Astrocyte (in vitro differentiated cells and primary cell): Measurements from ENCODE around the gene MAGI3. TPM values are rescaled to one million over a fixed set of nuclear protein-coding genes. Genes with fewer than 3 reads are reported as not detected.
A peak's percentile ranks its signal among the peaks of the same experiment; 100 is the strongest.

Experiments used
- DNase-seq: peaks from one replicate; pipeline ENCODE4 v3.0.0-alpha.2; 2010; ENCODE audit warnings: low read depth
- FAIRE-seq: peaks from 2 replicates; lab custom pipeline; 2011; peaks lifted over from hg19 to GRCh38; lab: Jason Lieb, UNC
- H2AFZ ChIP-seq: 2 replicates; pipeline ENCODE4 v1.6.0; 2012; ENCODE audit warnings: low read depth, low read length, inconsistent platforms
- H3K27ac ChIP-seq: 2 replicates; pipeline ENCODE4 v1.5.1; 2011; ENCODE audit warnings: low read depth, low read length, inconsistent platforms
- H3K27me3 ChIP-seq: 2 replicates; pipeline ENCODE4 v1.6.0; 2011; ENCODE audit warnings: low read length, inconsistent platforms; ENCODE audit not compliant: insufficient read depth
- H3K36me3 ChIP-seq: 2 replicates; pipeline ENCODE4 v1.5.1; 2011; ENCODE audit warnings: low read length, inconsistent platforms; ENCODE audit not compliant: insufficient read depth
- H3K4me1 ChIP-seq: 2 replicates; pipeline ENCODE4 v1.5.1; 2011; ENCODE audit warnings: low read length, inconsistent platforms; ENCODE audit not compliant: insufficient read depth
- H3K4me2 ChIP-seq: 2 replicates; pipeline ENCODE4 v1.6.0; 2012; ENCODE audit warnings: low read length, inconsistent platforms
- H3K4me3 ChIP-seq: 2 replicates; pipeline ENCODE4 v1.5.1; 2011; ENCODE audit warnings: low read depth, mild to moderate bottlenecking, low read length, inconsistent platforms; ENCODE audit not compliant: insufficient read depth
- H3K79me2 ChIP-seq: 2 replicates; pipeline ENCODE4 v1.6.0; 2012; ENCODE audit warnings: mild to moderate bottlenecking, low read length, inconsistent platforms; ENCODE audit not compliant: insufficient read depth
- H3K9ac ChIP-seq: 2 replicates; pipeline ENCODE4 v1.6.0; 2012; ENCODE audit warnings: mild to moderate bottlenecking, low read length, inconsistent platforms
- H3K9me3 ChIP-seq: 2 replicates; pipeline ENCODE4 v1.5.1; 2012; ENCODE audit warnings: low read depth, mild to moderate bottlenecking, low read length, inconsistent platforms; ENCODE audit not compliant: insufficient read depth
- H4K20me1 ChIP-seq: 2 replicates; pipeline ENCODE4 v1.6.0; 2012; ENCODE audit warnings: low read length, inconsistent platforms; ENCODE audit not compliant: insufficient read depth
- H3K27ac Mint-ChIP-seq: one replicate; pipeline ENCODE4 v1.8.0; 2021; ENCODE audit warnings: mild to moderate bottlenecking, mixed read lengths; ENCODE audit not compliant: unreplicated experiment
- H3K27me3 Mint-ChIP-seq: one replicate; pipeline ENCODE4 v1.8.0; 2021; ENCODE audit warnings: low read depth, mixed read lengths; ENCODE audit not compliant: unreplicated experiment
- H3K36me3 Mint-ChIP-seq: one replicate; pipeline ENCODE4 v1.8.0; 2021; ENCODE audit warnings: low read depth, mixed read lengths; ENCODE audit not compliant: unreplicated experiment
- H3K4me1 Mint-ChIP-seq: one replicate; pipeline ENCODE4 v1.8.0; 2021; ENCODE audit warnings: low read depth, mixed read lengths; ENCODE audit not compliant: unreplicated experiment
- H3K4me3 Mint-ChIP-seq: one replicate; pipeline ENCODE4 v1.8.0; 2021; ENCODE audit warnings: mild to moderate bottlenecking, moderate library complexity, mixed read lengths; ENCODE audit not compliant: unreplicated experiment
- H3K9me3 Mint-ChIP-seq: one replicate; pipeline ENCODE4 v1.8.0; 2021; ENCODE audit warnings: mild to moderate bottlenecking, mixed read lengths; ENCODE audit not compliant: unreplicated experiment
- EZH2 ChIP-seq: IDR thresholded peaks from 2 replicates; pipeline ENCODE4 v1.6.1; 2012; ENCODE audit warnings: mild to moderate bottlenecking, low read length, inconsistent platforms; ENCODE audit not compliant: insufficient read depth
- total RNA-seq: library from RNA; stranded (reverse); gene quantifications from 2 replicates; pipeline ENCODE4 v1.2.1, GENCODE V29; 2021
- TF ChIP-seq, protein P1 (sequence below): IDR thresholded peaks from 2 replicates; pipeline ENCODE4 v1.5.1; 2011; ENCODE audit warnings: low read depth, mild to moderate bottlenecking, inconsistent platforms, low read length, moderate library complexity; ENCODE audit not compliant: insufficient read depth

MAGI3 gene
- total RNA-seq, 1 donor from 2014 or later = 16.5 TPM

GRCh38 chr1:113542221-113542701, 151.9 kb downstream of the MAGI3 start:
- Histone ChIP-seq H2AFZ (peak overlapping the region; percentile 4), H3K4me3 (no peak overlapping the region), H3K79me2 (peaks cover 12% of the 10 kb centered on the region), H3K9ac (peak overlapping the region; percentile 30), H3K4me2 (peak overlapping the region; percentile 51), H3K27me3 (no peaks in the 10 kb centered on the region), H3K9me3 (no peaks in the 10 kb centered on the region), H3K4me1 (peaks cover 12% of the 10 kb centered on the region), H3K36me3 (no peaks in the 10 kb centered on the region), H4K20me1 (no peaks in the 10 kb centered on the region), H3K27ac (peak overlapping the region; percentile 80)
- no peaks in the 10 kb centered on the region for H3K27me3 Mint-ChIP-seq
- peak overlapping the region; percentile 14 for H3K4me3 Mint-ChIP-seq
- TF ChIP-seq, protein P1, sequence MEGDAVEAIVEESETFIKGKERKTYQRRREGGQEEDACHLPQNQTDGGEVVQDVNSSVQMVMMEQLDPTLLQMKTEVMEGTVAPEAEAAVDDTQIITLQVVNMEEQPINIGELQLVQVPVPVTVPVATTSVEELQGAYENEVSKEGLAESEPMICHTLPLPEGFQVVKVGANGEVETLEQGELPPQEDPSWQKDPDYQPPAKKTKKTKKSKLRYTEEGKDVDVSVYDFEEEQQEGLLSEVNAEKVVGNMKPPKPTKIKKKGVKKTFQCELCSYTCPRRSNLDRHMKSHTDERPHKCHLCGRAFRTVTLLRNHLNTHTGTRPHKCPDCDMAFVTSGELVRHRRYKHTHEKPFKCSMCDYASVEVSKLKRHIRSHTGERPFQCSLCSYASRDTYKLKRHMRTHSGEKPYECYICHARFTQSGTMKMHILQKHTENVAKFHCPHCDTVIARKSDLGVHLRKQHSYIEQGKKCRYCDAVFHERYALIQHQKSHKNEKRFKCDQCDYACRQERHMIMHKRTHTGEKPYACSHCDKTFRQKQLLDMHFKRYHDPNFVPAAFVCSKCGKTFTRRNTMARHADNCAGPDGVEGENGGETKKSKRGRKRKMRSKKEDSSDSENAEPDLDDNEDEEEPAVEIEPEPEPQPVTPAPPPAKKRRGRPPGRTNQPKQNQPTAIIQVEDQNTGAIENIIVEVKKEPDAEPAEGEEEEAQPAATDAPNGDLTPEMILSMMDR = no peak
- no peak for TF ChIP-seq EZH2
- no peaks in the 10 kb centered on the region for H3K9me3 Mint-ChIP-seq
- no peaks in the 10 kb centered on the region for H3K36me3 Mint-ChIP-seq
- H3K27ac Mint-ChIP-seq = peak overlapping the region; percentile 100
- peaks cover 28% of the 10 kb centered on the region for H3K4me1 Mint-ChIP-seq
- FAIRE-seq = peak; percentile 94
- DNase-seq = peak; percentile 92

DNA sequence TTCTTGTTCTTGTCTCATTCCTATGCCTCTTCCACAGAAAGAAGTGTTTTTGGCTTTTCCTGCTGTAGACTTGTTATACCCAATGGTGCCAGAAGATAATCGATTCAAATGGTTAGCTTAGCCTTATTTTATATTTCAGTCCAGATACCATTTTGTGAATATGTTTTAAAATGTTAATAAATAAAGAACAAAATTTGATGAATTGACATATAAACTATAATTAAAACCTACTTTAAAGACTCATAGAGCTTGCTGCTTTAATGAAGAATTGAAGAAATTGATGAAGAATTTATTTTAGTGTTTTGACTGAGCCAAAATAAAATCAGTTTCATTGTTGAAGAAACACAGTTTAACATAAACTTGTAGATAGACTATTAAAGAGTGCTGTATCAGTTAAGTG, 152.8 kb downstream of the MAGI3 start:
- Histone ChIP-seq H2AFZ (no peak overlapping the region), H3K9me3 (no peaks in the 10 kb centered on the region), H3K79me2 (peaks cover 11% of the 10 kb centered on the region), H3K36me3 (no peaks in the 10 kb centered on the region), H3K27ac (no peak overlapping the region), H4K20me1 (no peaks in the 10 kb centered on the region), H3K9ac (no peak overlapping the region), H3K4me1 (peaks cover 12% of the 10 kb centered on the region), H3K4me2 (no peak overlapping the region), H3K4me3 (no peak overlapping the region), H3K27me3 (no peaks in the 10 kb centered on the region)
- no peak for TF ChIP-seq EZH2
- TF ChIP-seq, protein P1 = no peak
- DNase-seq = no peak
- Mint-ChIP-seq H3K9me3 (no peaks in the 10 kb centered on the region), H3K36me3 (no peaks in the 10 kb centered on the region), H3K27ac (peak overlapping the region; percentile 63), H3K27me3 (no peaks in the 10 kb centered on the region), H3K4me1 (peaks cover 28% of the 10 kb centered on the region), H3K4me3 (no peak overlapping the region)
- no peak for FAIRE-seq

DNA sequence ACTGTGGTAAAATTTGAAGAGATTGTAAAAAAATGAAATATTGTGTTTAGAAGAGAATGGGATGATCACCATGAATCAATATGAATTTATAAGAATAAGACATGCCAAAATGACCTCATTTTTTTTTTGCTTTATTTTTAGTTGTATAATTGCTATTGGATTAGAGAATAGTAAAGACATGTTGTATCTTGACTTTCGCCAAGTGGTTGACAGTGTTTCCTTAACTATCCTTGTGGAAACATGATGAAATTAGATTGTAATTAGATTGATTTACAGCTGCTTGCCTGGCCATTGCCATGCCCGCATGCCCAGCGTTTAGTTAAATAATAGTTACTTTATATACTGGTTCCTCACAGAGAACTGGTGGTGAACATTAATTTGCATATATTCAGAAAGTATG, 154.9 kb downstream of the MAGI3 start:
- H3K27ac Mint-ChIP-seq = no peak overlapping the region
- no peaks in the 10 kb centered on the region for H3K36me3 ChIP-seq
- H3K79me2 ChIP-seq = peaks cover 9% of the 10 kb centered on the region
- H3K4me1 ChIP-seq = peaks cover 12% of the 10 kb centered on the region
- H4K20me1 ChIP-seq = no peaks in the 10 kb centered on the region
- no peak for DNase-seq
- H3K9ac ChIP-seq = no peak overlapping the region
- H3K9me3 ChIP-seq = no peaks in the 10 kb centered on the region
- H3K27ac ChIP-seq = no peak overlapping the region
- TF ChIP-seq EZH2 = no peak
- TF ChIP-seq, protein P1 = no peak
- peaks cover 26% of the 10 kb centered on the region for H3K4me1 Mint-ChIP-seq
- H3K4me2 ChIP-seq = no peak overlapping the region
- no peaks in the 10 kb centered on the region for H3K9me3 Mint-ChIP-seq
- H3K4me3 Mint-ChIP-seq = no peak overlapping the region
- H3K27me3 Mint-ChIP-seq = no peaks in the 10 kb centered on the region
- H3K36me3 Mint-ChIP-seq = no peaks in the 10 kb centered on the region
- H3K27me3 ChIP-seq = no peaks in the 10 kb centered on the region
- H2AFZ ChIP-seq = no peak overlapping the region
- no peak for FAIRE-seq
- no peak overlapping the region for H3K4me3 ChIP-seq
